Stimulated activated CD8-positive, alpha-beta memory T cell treated with anti-CD3 and anti-CD28 coated beads, Interleukin-12 subunit alpha, Interleukin-12 subunit beta, amount 100 ng/mL, for 4 hours (primary cell): ENCODE data around the gene FOXI1.

ENCODE experiments used
- DNase-seq: peaks from one replicate; pipeline ENCODE4 v3.0.0-alpha.2; 2020; ENCODE audit warnings: low read depth

Gene FOXI1

DNA sequence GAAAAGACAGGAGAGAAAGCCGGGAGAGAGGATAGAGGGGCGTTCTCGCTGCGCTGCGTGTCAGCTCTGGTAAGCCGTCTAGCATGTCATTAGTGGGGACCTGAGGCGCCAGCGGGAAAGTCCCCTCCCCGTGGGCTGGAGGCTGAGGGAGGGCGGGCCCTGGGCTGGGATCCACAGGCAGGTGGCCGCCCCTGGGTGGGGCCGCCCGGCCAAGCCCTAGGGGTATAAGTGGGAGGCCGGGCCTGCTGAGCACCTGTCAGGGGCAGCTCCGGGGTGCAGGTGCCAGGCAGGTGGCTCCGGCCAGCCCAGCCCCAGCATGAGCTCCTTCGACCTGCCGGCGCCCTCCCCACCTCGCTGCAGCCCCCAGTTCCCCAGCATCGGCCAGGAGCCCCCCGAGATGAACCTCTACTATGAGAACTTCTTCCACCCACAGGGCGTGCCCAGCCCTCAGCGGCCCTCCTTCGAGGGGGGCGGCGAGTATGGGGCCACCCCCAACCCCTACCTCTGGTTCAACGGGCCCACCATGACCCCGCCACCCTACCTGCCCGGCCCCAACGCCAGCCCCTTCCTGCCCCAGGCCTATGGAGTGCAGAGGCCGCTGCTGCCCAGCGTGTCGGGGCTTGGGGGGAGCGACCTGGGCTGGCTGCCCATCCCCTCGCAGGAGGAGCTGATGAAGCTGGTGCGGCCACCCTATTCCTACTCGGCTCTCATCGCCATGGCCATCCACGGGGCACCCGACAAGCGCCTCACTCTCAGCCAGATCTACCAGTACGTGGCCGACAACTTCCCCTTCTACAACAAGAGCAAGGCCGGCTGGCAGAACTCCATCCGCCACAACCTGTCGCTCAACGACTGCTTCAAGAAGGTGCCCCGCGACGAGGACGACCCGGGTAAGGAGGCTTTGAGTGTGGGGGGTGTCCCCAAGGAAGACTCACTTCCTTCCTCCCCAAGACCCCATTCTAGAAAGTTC, at the start of gene FOXI1:
Gene FOXI1, plus strand, starts transcription at position 256 of the 970 bp plus-strand sequence. Its CDS starts 61 bp downstream, at position 317.
- DNase-seq, result no peak

DNA sequence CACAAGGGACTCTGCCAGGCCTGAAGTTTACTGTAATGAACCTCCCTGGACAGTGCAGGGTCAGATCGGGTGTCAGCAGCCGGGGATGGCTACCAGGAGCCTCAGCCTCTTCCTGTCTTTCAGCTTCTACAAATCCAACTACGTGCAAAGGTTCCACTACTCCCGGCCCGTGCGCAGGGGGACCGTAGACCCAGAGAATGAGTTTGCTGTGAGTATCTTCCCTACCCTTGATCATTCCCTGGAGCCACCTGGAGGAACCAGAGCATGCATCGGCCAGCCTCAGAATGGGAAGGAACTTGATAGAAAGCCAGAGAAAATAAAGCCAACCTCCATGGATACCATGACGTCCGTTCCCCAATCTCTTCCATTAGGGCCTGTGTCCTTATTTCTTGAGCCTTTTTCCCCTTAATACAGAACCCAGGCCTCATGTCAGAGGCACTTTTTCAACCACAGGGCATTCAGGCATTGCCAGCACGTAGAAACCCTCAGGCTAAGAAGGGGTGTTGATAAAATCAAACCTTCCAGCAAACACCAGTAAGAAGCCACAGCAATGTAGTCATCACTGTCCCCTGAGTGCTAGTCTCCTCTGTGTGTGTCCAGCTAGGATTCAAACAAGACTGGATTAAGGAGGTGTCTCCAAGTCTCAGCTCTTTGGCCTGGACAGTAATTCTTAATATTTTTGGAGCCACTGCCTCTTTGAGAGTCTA, 49.0 kb upstream of the FOXI1 start:
- DNase-seq, result no peak

DNA sequence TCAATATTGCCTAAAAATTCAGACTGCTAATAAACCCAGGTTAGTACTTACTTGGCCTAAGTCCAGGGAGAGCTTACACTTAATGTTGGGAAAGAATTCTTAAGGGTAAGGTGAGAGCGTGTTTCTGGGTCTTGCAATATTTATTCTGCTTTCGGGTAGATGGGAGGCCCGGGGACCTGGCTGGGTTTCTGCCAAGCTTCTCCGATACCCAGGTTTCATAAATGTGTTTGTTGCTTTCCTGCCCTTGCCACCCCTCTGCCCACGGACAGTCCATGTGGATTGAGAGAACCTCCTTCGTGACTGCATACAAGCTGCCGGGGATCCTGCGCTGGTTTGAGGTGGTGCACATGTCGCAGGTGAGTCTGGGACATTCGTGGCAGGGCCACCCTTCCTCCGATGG, 48.4 kb upstream of the FOXI1 start:
- DNase-seq, result no peak

- DNase-seq, result no peak
These were observed 46.5 kb upstream of the FOXI1 start for GRCh38 chr5:170059221-170059620.

- DNase-seq, result no peak
These were observed 38.5 kb upstream of the FOXI1 start for GRCh38 chr5:170067152-170067551.

DNA sequence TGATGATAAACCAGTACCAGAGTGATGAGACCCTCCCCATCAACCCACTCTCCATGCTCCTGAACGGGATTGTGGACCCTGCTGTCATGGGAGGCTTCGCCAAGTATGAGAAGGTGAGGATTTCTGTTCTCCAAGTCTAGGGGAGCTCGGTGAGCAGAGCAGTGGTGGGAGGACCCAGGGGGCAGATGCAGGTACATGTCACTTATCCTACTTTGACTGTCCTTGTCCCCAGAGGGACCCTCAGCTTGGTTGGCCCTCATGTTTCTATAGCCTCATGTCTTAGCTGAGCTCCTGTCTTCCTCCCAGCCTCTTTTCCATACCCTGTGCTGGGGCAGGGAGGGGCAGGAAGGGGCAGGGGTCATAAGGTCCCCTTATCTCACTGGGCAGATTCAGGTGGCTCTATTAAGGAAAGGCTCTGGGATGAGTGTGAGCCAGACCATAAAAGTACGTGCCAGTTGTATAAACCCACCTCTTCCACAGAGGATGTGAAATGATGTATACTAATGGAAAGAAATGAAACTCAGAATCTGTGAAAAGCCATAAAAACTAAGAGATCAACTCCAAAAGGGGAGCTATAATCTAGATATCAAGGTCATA, 38.0 kb upstream of the FOXI1 start:
- no peak for DNase-seq

DNA sequence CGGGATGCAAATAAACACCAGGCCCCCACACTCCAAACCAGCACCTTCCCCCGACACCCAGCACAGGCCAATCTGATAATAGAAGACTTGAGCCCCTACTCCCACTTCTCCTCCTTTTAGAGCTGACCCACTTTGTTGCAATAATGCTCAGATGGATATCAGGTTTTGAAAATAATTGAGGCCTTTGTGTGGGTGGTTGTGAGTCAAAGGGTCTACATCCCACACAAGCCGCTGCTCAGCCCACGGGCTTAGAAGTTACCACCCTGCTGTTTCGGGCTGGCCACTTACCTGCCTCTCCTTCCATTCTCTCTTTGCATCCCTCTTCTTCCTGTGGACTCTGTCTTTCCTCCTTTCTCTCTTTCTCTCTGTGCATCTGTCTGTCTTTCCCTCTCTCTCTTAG, 36.2 kb upstream of the FOXI1 start:
- no peak for DNase-seq

DNA sequence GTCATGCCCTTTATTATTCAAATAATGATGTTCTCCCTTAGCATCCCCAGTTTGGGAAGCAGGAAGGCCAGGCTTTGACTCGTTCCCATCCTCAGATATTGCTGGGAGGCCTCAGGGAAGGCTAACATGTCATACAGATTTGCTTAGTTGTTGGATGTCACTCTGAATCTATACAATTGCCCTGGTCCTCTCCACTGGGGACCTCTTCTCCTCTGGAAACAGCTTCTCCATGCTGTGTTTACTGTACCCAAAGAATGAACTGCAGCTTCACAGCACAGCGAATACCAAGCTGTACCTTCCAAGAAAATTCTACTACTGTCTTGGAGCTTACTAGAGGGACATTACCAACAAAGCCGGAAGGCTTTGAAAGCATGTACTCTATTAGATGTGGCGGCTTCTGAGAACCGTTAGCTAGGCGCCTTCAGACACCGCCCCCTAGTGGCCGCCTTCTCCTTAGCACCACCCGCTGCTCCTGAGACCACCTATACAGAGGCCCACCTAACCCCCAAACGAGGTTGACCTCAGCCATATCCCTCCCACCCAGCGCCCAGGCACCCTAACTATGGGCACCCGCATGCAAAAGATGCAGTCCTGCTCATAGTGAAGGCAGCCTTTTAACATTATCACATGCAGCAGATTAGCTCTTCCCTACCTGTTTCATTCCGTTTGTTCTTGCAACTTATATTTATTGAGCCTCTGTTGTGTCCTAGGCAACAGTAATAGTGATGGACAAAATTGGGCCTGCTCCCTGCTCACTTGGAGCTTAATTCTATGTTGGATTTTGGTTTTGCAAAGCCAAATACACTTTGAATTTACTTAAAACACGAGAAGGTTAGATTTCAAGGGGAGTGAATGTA, 34.9 kb upstream of the FOXI1 start:
- DNase-seq, result no peak

DNA sequence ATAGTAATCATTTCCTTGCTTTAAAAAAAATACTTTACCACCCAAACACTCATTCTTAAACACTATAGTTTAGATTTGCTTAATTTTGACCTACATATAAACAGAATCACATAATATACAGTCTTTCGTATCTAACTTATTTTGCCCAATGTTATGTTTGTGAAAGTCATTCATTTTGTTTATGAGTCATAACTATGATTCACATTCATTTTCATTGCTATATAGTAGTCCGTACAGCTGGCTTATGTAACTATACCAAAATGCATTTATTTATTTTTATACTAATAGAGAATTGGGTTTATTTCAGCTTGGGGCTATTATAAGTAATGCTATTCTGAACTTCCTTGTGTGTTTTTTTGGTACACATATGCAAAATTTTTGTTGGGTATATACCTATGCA, 33.9 kb upstream of the FOXI1 start:
- no peak for DNase-seq

DNA sequence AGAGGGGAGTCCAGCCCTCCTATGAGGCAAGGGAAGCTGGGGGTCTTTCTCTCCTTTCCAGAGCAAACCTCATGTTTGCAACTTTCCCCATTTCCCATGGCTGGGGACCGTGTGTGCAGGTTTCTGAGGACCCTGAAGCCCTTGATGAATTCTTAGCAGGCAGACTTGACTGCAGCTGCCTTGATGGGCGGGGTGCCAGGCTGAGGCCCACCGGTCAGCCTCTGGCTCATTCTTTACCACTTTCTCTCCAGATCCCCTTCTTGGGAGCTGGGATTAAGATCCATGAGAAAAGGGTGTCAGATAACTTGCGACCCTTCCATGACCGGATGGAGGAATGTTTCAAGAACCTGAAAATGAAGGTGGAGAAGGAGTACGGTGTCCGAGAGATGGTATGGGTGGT, 30.0 kb upstream of the FOXI1 start:
- no peak for DNase-seq

DNA sequence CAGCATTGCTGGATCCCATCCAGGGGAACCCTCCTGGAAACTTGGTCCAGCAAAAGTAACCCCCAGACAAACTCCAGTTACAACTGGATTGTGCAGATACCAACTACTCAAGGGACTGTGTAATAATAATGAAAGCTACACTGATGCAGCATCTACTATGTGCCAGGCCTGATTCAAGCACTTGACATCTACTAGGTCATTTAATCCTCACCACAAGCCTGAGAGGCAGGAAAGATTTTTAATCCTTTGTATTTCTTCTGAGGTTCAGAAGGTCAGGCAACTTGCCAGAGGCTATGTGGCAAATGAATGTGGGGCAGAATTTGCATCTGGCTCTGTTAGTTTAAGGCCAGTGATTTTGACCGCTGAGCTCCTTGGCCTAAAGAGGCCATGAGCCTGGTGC, 29.5 kb upstream of the FOXI1 start:
- no peak for DNase-seq

GRCh38 chr5:170076739-170077138, 29.0 kb upstream of the FOXI1 start:
- DNase-seq, result no peak

DNA sequence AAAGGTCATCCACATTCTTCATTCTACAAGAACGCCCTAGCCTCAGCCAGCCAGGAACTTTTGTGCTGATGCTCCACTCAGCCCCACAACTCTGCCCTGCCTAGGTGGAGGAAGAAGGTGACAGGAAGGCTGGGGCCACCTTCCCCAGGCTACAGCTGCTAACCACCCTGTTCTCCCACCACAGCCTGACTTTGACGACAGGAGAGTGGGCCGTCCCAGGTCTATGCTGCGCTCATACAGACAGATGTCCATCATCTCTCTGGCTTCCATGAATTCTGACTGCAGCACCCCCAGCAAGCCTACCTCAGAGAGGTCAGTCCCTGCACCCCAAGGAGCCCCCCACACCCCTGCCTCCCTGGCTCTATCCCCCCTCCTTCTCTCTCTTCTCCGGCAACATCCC, 28.2 kb upstream of the FOXI1 start:
- DNase-seq, result no peak

GRCh38 chr5:170078458-170078857, 27.2 kb upstream of the FOXI1 start:
- DNase-seq, result no peak

DNA sequence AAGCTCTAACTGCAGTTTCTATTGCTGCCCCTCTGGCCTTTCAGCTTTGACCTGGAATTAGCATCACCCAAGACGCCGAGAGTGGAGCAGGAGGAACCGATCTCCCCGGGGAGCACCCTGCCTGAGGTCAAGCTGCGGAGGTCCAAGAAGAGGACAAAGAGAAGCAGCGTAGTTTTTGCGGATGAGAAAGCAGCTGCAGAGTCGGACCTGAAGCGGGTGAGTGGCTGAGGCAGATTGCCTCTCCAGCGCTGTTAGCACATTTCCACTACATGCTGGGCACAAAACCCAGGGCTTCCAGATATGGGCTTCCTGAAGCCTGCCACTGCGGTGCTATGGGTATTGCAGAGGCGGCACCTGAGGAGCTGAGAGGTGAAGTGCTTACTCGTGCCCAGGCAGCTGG, 26.8 kb upstream of the FOXI1 start:
- DNase-seq, result no peak

DNA sequence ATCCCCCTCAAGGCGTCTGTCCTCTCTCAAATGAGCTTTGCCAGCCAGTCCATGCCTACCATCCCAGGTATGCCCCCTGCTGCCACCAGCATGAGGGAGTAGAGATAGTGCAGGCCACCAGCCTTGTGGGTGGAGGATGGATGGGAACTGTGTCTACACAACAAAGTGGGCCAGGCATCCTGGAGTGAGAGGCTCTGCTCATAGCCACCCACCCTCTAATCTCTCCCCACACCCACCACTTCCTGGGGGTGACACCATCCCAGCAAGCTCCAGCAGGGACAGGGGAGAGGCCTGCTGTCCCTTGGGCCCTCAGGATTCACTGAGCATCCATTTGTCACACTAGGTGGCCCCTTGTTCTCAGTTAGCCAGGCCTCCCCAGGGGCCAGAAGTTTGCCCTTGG, 25.5 kb upstream of the FOXI1 start:
- DNase-seq, result no peak

DNA sequence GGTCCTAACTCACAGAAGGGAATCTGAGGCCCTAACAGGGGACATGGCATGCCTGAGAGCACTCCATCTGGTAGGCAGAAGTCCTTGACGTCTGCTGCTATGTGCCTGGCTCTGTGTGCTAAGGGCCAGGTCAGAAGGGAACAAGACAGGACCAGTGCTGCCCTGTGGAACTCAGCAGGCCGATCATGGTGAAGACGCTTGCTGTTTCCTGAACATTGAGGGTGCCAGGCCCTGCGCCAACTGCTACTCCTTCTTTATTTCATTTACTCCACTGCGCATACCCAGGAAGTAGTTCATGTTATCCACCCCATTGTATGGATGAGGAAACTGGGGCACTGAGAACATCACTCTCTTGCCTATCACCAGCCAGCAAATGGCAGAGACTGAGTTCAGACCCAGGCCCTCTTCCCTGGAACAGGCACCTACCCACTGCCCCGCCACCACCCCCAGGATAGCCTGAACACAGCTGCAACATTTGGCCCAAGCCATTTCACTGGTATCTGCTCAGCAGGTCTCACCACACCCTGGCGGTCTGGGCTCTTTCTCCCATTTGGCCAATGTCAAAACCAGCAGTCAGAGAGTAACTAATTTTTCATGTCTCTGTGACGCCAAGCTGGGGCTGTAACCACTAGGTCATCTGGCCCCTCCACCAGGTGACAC, 24.8 kb upstream of the FOXI1 start:
- no peak for DNase-seq

DNA sequence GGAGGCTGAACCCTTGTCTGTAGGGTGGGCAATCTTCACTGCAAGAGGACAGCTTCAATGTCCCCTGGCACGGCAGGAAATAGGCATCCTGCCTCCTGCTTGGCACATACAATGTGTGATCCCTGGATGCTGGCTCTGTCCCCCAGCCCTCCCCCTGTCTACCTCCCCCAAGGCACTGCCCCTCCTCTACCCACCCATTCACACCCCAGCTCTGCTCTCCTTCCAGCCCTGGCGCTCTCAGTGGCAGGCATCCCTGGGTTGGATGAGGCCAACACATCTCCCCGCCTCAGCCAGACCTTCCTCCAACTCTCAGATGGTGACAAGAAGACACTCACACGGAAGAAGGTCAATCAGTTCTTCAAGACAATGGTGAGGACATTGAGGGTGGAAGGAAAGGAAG, 24.1 kb upstream of the FOXI1 start:
- DNase-seq, result no peak

DNA sequence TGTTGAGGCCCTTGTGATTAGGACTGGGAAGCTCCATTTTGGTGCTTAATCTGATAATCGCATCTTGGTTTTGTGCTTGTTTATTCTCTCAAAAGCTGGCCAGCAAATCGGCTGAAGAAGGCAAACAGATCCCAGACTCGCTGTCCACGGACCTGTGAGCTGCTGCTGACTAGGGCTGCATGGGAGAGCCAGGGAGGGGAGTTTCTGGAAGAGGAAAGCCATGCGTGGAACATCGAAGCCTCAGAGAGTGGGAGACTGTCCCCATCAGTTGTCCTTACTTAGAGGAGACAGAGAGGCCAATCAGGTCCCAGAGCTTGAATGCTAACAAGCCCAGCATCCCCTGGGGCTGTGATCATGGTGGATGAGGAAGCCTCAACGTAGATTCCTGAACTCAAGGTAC, 23.0 kb upstream of the FOXI1 start:
- DNase-seq, result no peak

DNA sequence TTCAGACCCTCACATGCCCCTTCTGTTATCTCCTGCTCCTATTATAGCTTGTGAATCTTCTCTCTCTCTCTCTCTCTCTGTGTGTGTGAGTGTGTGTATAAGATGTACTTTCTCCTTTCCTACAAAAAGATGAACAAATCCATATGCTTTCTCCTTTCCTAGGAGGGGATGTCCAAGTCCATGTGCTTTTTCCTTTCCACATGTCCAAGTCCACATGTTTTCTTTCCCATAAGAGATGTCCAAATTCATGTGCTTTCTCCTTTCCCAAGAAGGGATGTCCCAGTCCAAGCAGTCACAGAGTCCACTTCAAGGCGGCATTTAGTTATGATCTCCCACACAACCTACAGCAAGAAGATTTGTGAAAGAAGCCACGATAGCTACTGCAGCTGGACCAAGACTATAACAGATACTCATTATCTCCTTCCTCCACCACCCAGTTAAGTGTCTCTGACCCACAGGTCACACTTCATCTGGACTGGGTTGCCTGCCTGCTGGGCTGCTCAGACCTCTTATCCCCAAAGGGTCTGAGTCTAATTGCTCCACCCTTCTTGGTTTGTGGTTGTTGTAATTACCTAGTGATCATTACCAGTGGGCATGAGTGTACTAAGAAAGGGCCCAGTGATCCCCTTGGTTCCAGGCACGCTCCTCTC, 18.4 kb upstream of the FOXI1 start:
- DNase-seq, result no peak
